B cell (primary cell): ENCODE results near the gene FYN. TPM values are rescaled to one million over a fixed set of nuclear protein-coding genes. Genes with fewer than 3 reads are reported as not detected.

Experiments
- ATAC-seq: fragments of 200-7000 bp; cut with Tn5 transposase; one replicate; pipeline ENCODE4 v1.10.0; 2021; ENCODE audit warnings: low read depth, mild to moderate bottlenecking, moderate number of reproducible peaks, moderate library complexity
- CTCF ChIA-PET: fragments of 350-600 bp; sonication (Branson Sonifier 250); formaldehyde crosslinking; loops from one replicate; lab custom pipeline; 2021; ENCODE audit warnings: antibody characterized with exemption, inconsistent platforms; lab: Charles Lee
- POLR2A ChIA-PET: fragments of 350-600 bp; sonication (Branson Sonifier 250); formaldehyde crosslinking; loops from one replicate; lab custom pipeline; 2021; ENCODE audit warnings: antibody characterized with exemption; lab: Charles Lee
- DNase-seq: peaks from one replicate; pipeline ENCODE4 v3.0.0; 2013
- H2AFZ ChIP-seq: 2 replicates; pipeline ENCODE4 v1.6.1; 2012; ENCODE audit warnings: mild to moderate bottlenecking, low read depth, low read length; ENCODE audit not compliant: insufficient read depth, poor library complexity, severe bottlenecking
- H3K27ac ChIP-seq, 2 donors: 1 replicate in 1 of 2; 2 replicates in 1 of 2; pipeline ENCODE4 v1.5.1; 2012 to 2013; ENCODE audit warnings: low read length in 2 of 2, mild to moderate bottlenecking in 2 of 2, moderate library complexity in 1 of 2
- H3K27me3 ChIP-seq, 4 experiments: fragments of 200-600 bp in 1 of 4; sonication (generic) in 1 of 4; replicated peaks in 1 of 4; 1 replicate in 2 of 4; 2 replicates in 2 of 4; pipeline versions ENCODE4 v1.6.1 to v1.7.0; 2013 to 2016; ENCODE audit warnings: low read length in 3 of 4, mild to moderate bottlenecking in 2 of 4, mixed read lengths in 1 of 4, moderate library complexity in 1 of 4; ENCODE audit not compliant: insufficient read depth in 4 of 4, control insufficient read depth in 3 of 4; ENCODE audit errors: control extremely low read depth in 1 of 4
- H3K36me3 ChIP-seq, 2 experiments: replicated peaks in 1 of 2; 1 replicate in 1 of 2; 2 replicates in 1 of 2; pipeline versions ENCODE4 v1.6.1 to v1.7.1; 2013; ENCODE audit warnings: low read length in 1 of 2; ENCODE audit not compliant: insufficient read depth in 2 of 2, control insufficient read depth in 1 of 2; ENCODE audit errors: control extremely low read depth in 1 of 2, extremely low read depth in 1 of 2
- H3K4me1 ChIP-seq, 2 donors: fragments of 200-600 bp in 1 of 2; sonication (generic) in 1 of 2; 1 replicate in 1 of 2; 2 replicates in 1 of 2; pipeline versions ENCODE4 v1.5.1 to v1.6.1; 2013 to 2017; ENCODE audit warnings: low read length in 2 of 2; ENCODE audit not compliant: control insufficient read depth in 2 of 2, insufficient read depth in 2 of 2
- H3K4me2 ChIP-seq: replicated peaks from 2 replicates; pipeline ENCODE3; 2012; ENCODE audit warnings: mild to moderate bottlenecking, low read depth, low read length; ENCODE audit not compliant: poor library complexity, severe bottlenecking
- H3K4me3 ChIP-seq, 5 experiments: fragments of 200-600 bp in 1 of 5; sonication (generic) in 1 of 5; 1 replicate in 3 of 5; 2 replicates in 2 of 5; pipeline versions ENCODE4 v1.5.1 to v1.7.0; 2011 to 2016; ENCODE audit warnings: low read length in 4 of 5, mild to moderate bottlenecking in 4 of 5, low read depth in 2 of 5, control low read depth in 1 of 5, moderate library complexity in 1 of 5; ENCODE audit not compliant: insufficient read depth in 1 of 5; ENCODE audit errors: control extremely low read depth in 1 of 5, extremely low read depth in 1 of 5
- H3K79me2 ChIP-seq: fragments of 200-600 bp; sonication (generic); one replicate; pipeline ENCODE4 v1.6.0; 2016; ENCODE audit warnings: low read length; ENCODE audit not compliant: control insufficient read depth, insufficient read depth
- H3K9ac ChIP-seq: fragments of 200-600 bp; sonication (generic); 2 replicates; pipeline ENCODE4 v1.6.1; 2017; ENCODE audit warnings: mild to moderate bottlenecking, low read length, moderate library complexity
- H3K9me3 ChIP-seq, 3 donors: one replicate each; pipeline versions ENCODE4 v1.6.1 to v1.7.1; 2013; ENCODE audit warnings: low read length in 2 of 3; ENCODE audit not compliant: control insufficient read depth in 2 of 3, insufficient read depth in 1 of 3; ENCODE audit errors: control extremely low read depth in 1 of 3
- H4K20me1 ChIP-seq: 2 replicates; pipeline ENCODE4 v1.6.0; 2012; ENCODE audit warnings: mild to moderate bottlenecking, low read length; ENCODE audit not compliant: insufficient read depth, control insufficient read depth, poor library complexity, severe bottlenecking
- H3K27ac Mint-ChIP-seq: one replicate; pipeline ENCODE4 v1.8.0; 2021; ENCODE audit warnings: mixed read lengths
- H3K27me3 Mint-ChIP-seq: one replicate; pipeline ENCODE4 v1.8.0; 2021; ENCODE audit warnings: mixed read lengths
- H3K4me1 Mint-ChIP-seq: one replicate; pipeline ENCODE4 v1.8.0; 2021; ENCODE audit warnings: mixed read lengths
- H3K4me3 Mint-ChIP-seq: one replicate; pipeline ENCODE4 v1.8.0; 2021; ENCODE audit warnings: mixed read lengths
- H3K9me3 Mint-ChIP-seq: one replicate; pipeline ENCODE4 v1.8.0; 2022; ENCODE audit warnings: mixed read lengths; ENCODE audit not compliant: insufficient read depth
- CTCF ChIP-seq: fragments of 200-600 bp; IDR thresholded peaks from one replicate; pipeline ENCODE4 v1.8.0; 2022; ENCODE audit warnings: antibody characterized with exemption, mild to moderate bottlenecking
- EZH2 ChIP-seq: IDR thresholded peaks from 2 replicates; pipeline ENCODE4 v1.6.1; 2012; ENCODE audit warnings: borderline replicate concordance, low read depth, mild to moderate bottlenecking, moderate library complexity, low read length; ENCODE audit not compliant: insufficient read depth, poor library complexity, severe bottlenecking
- WGBS: methylation state at CpG from one replicate; pipeline ENCODE4 v1.1.5; 2013; ENCODE audit warnings: missing lambda C conversion rate; ENCODE audit not compliant: insufficient coverage; 5-methylcytosine and 5-hydroxymethylcytosine counted together
- intact Hi-C: fragments of 100-400 bp; cut with micrococcal nuclease; formaldehyde crosslinking; loops from one replicate; pipeline ENCODE4 v1.10.0; 2022
- polyA minus RNA-seq: library from RNA; depleted of rRNA, polyadenylated mRNA; stranded (reverse); fragments of >200 nt; gene quantifications from 2 replicates; pipeline ENCODE4 v1.2.3, GENCODE V29; 2012
- polyA plus RNA-seq: library from polyadenylated mRNA; depleted of rRNA; stranded (reverse); fragments of >200 nt; gene quantifications from 2 replicates; pipeline ENCODE4 v1.2.3, GENCODE V29; 2012
- total RNA-seq, 2 donors: library from RNA; stranded (reverse); fragments of 120-200 nt in 1 of 2; gene quantifications; 1 replicate in 1 of 2; 2 replicates in 1 of 2; pipeline versions ENCODE4 v1.2.3 to v1.2.4, GENCODE V29; 2013 to 2022

The FYN gene
- total RNA-seq (92.4 and 94.0 TPM in 2 replicates), polyA plus RNA-seq (54.1 and 63.0 TPM in 2 replicates), polyA minus RNA-seq (84.1 and 90.0 TPM in 2 replicates)
- 79.6 TPM for total RNA-seq (2013)

GRCh38 chr6:111873178-111874024 is at the start of gene FYN:
Gene FYN (minus strand): TSS chr6:111873452. CDS start chr6:111720051, 153,401 bp downstream.
- Histone ChIP-seq H3K4me1 (peaks cover 26 to 36% of the 10 kb centered on the region in 2 donors), H4K20me1 (peaks cover 11% of the 10 kb centered on the region), H3K9me3 (no peaks in the 10 kb centered on the region), H3K27ac (peak within 1 kb of the TSS; percentile 66 to 76), H3K79me2 (peaks cover 32% of the 10 kb centered on the region), H3K4me3 (peak within 1 kb of the TSS; percentile 61 to 89 (median 81)), H3K4me2 (peak within 1 kb of the TSS; percentile 94), H3K9ac (peak within 1 kb of the TSS; percentile 81), H3K36me3 (no peaks in the 10 kb centered on the region), H2AFZ (peak within 1 kb of the TSS; percentile 86), H3K27me3 (no peaks in the 10 kb centered on the region)
- Mint-ChIP-seq H3K27ac (peak within 1 kb of the TSS; percentile 94), H3K4me1 (peaks cover 38% of the 10 kb centered on the region), H3K4me3 (peak within 1 kb of the TSS; percentile 99), H3K9me3 (no peaks in the 10 kb centered on the region), H3K27me3 (no peaks in the 10 kb centered on the region)
- intact Hi-C loops: loop anchor here (1.0 to 10.0 kb wide), 11 partner anchors 29 to 1059 kb away; partner anchors contain the start of genes AMD1, CDK19, FAM229B and REV3L
- TF ChIP-seq EZH2 (no peak), CTCF (no peak)
- DNase-seq: peak; percentile 98
- POLR2A ChIA-PET: interaction anchor here (0.6 to 1.3 kb wide), 4 partner anchors 23 to 68 kb away, joined by 3 to 8 read pairs (median 4); no protein-coding TSS in a partner anchor
- ATAC-seq: peak; percentile 94
- under 1% methylated on average over 69 of the region's 75 CpGs for WGBS
- CTCF ChIA-PET: interaction anchor here (0.6 to 1.9 kb wide), 10 partner anchors 26 to 170 kb away, joined by 3 to 8 read pairs (median 5); no protein-coding TSS in a partner anchor
